WI38 (cell line): ENCODE measurements around the gene TTLL5.

Experiments
- H3K4me3 ChIP-seq: 2 replicates; pipeline ENCODE4 v1.5.1; 2011; ENCODE audit warnings: low read depth, mild to moderate bottlenecking, control low read depth, low read length
- CTCF ChIP-seq: IDR thresholded peaks from 2 replicates; pipeline ENCODE4 v1.5.1; 2012; ENCODE audit warnings: low read depth, mild to moderate bottlenecking, control low read depth, low read length

The TTLL5 gene

DNA sequence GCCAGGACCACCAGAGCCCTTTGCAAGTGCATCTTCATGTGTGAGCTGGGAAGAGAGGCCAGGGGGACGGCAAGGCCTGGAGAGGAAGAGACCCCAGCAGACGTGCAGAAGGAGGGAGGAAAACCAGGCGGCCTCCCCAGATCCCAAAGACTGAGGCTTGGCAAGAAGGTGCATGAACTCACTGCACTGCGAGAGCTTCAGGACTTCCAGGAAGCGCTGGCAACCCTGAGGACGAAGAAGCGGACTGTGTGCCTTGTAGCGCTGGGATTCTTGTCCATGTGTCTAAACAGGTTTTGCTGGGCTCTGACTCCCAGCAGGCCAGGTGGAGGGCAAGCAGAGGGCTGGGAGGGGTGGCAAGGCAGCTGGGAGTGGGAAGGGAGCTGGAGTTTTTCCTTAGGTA lies 319.8 kb downstream of the TTLL5 start:
- no peak overlapping the region; the same call in 1 of the 2 replicates for H3K4me3 ChIP-seq
- TF ChIP-seq CTCF: no peak

- H3K4me3 ChIP-seq: peak within 1 kb of the TSS; percentile 72
- TF ChIP-seq CTCF: no peak
Observed at GRCh38 chr14:75981426-75982265, 320.6 kb downstream of the TTLL5 start, which contains the start of gene TGFB3. Gene TGFB3 (minus strand): TSS chr14:75981995. CDS start chr14:75980893, 1,102 bp downstream.

GRCh38 chr14:75982266-75983018 lies 321.4 kb downstream of the TTLL5 start:
- peak; percentile 49; the same call in 1 of the 2 replicates for TF ChIP-seq CTCF
- peak overlapping the region; percentile 72 for H3K4me3 ChIP-seq

DNA sequence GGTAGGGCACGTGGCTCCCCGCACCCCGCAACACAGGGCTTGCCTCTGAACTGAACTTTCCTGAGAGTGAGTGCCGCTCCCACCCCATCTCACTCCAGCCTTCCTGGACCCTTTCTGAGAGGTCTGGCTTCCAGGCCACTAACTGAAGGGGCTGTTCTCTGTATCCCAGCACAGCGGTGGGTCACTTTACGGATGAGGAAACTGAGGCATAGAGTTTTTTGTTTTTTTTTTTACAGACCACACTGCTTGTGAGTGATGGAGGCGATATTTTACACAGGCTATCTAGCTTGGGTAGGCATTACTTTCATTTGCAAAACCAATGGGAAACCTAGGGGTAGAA lies 321.9 kb downstream of the TTLL5 start:
- peak overlapping the region; percentile 72 for H3K4me3 ChIP-seq
- no peak for TF ChIP-seq CTCF

- no peak for TF ChIP-seq CTCF
- no peak overlapping the region for H3K4me3 ChIP-seq
Observed at GRCh38 chr14:75984674-75985073, 323.6 kb downstream of the TTLL5 start.

DNA sequence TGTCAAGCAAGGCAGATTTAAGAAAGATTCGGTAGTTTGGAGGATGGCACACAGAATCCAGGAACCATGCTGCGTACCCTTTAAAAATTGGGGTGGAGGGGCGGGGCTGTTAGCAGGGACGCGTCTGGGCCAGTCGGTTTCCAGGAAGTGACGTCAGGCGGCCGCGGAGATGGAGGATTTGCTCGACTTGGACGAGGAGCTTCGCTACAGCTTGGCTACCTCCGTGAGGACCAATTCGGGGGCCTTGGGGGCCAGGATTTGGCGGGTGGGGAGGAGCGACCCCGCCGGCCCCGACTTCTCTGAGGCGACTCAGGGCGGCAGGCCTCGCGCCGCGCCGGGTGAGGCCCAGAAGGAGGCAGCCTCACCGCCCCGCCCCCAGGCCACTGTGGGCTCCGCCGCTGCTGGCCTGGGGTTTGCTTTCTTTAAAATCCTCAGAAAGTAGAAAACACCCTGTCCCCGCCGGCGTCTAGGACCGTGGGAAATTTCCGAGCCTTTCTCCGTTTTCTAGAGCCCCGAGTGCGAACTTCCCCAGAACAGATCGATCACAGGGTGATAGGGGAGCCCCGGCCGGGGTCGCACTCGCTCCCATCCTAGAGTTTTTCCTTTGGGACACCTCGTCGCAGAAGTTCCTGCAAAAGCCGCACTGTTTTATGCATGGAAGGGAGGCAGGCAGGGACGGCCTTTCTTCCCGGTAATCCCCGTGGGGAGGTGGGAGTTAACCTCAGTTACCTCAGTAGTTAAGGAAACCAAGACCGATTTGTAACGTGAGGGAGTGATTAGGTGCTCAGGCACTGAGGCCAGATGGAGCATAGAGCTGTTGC lies 324.8 kb downstream of the TTLL5 start, which contains the start of gene IFT43:
TSS of gene IFT43 (plus strand) at position 146 of the 821 bp plus-strand sequence. CDS start at position 170, 24 bp downstream.
- TF ChIP-seq CTCF: no peak
- H3K4me3 ChIP-seq: peak within 1 kb of the TSS; percentile 78
